Glomerular endothelial cell (primary cell): ENCODE results near the gene IL27RA. TPM values are rescaled to one million over a fixed set of nuclear protein-coding genes. Genes with fewer than 3 reads are reported as not detected.
"Not testable (repeated sequence)": the region's sequence is repeated elsewhere in the genome, so short reads cannot be mapped to it uniquely, and the experiment has no call there.

Source experiments
- DNase-seq: peaks from one replicate; pipeline ENCODE4 v3.0.0-alpha.2; 2011; ENCODE audit warnings: low read depth, low spot score; ENCODE audit errors: extremely low read depth
- total RNA-seq: library from RNA; depleted of rRNA; stranded (reverse); fragments of >200 nt; gene quantifications from 2 replicates; pipeline ENCODE4 v1.2.3, GENCODE V29; 2015

IL27RA gene
- total RNA-seq, 1 donor from 2014 or later, result 8.4 TPM

DNA sequence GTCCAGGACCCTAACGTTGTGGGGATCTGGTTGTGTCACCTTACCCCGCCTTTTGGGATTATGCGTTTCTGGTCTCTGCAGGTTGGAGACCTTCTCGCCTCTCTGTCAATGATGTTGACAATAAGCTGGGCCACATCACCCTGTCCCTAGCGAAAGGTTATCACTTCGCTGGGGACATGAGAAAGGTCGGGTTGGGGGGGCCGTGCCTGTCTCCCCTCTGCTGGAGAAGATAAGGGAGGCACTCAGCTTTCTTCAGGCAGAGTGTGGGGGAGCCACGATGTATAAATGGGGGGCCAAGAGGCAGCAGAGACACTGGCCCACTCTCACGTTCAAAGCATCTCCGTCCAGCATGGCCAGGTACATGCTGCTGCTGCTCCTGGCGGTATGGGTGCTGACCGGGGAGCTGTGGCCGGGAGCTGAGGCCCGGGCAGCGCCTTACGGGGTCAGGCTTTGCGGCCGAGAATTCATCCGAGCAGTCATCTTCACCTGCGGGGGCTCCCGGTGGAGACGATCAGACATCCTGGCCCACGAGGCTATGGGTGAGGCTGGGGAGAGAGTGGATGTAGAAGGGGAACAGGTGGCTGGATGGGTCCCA lies 3.6 kb upstream of the IL27RA start, which contains the start of gene RLN3:
Gene RLN3, plus strand, starts transcription at position 293 of the 595 bp plus-strand sequence. Its CDS starts 57 bp downstream, at position 350.
- no peak for DNase-seq

DNA sequence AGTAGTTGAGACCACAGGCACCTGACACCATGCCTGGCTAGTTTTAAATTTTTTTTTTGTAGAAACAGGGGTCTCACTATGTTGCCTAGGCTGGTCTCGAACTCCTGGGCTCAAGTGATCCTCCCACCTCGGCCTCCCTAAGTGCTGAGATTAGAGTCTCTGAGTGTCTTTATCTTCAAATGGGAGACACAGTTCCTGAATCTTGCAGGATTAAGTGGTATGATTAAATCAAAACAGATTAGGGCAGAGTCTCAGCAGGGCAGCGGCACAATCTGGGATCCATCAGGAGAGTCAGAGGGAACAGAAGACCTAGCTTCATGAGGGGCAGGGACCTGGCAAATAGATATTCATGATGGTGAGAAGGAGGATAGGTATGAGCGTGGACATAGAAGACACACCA lies 2.7 kb upstream of the IL27RA start:
- DNase-seq, result no peak

DNA sequence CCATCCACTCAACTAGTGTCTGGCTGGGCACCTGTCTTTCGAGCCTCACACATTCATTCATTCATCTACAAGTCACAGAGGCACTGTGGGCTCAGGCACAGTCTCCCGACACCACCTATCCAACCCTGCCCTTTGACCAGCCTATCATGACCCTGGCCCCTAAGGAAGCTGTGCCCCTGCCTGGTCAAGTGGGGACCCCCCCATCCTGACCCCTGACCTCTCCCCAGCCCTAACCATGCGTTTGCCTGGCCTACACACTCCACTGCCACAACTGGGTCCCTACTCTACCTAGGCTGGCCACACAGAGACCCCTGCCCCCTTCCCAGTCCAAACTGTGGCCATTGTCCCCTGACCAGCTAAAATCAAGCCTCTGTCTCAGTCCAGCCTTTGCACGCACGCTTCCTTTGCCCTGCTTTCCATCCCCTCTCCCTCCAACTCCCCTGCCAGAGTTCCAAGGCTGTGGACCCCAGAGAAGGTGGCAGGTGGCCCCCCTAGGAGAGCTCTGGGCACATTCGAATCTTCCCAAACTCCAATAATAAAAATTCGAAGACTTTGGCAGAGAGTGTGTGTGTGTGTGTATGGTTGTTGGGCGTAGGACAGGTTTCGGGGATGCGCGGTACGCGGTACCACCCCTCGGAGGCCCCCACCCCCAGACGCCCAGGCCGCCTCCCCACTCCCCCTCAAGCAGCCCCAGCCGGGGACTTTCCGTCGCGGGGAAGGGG lies 404 bp upstream of the IL27RA start:
- DNase-seq, result no peak

DNA sequence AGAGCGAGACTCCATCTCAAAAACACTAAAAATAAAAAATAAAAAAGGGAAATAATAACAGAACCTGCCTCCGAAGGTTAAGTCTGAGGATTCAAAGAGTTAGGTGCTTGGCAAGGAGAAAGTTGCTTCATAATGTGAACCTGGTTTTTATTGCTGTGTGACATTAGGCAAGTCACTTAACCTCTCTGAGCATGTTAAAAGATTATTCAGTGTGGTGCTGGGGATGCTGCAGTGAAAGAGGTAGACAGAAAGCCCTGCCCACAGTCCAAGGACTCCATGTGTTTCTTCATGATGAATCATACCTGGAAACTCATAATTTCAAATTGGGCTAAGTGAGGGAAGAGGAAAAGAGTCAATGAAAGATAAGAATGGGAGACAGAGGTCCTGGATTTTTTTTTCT lies 2.4 kb downstream of the IL27RA start:
- no peak for DNase-seq

DNA sequence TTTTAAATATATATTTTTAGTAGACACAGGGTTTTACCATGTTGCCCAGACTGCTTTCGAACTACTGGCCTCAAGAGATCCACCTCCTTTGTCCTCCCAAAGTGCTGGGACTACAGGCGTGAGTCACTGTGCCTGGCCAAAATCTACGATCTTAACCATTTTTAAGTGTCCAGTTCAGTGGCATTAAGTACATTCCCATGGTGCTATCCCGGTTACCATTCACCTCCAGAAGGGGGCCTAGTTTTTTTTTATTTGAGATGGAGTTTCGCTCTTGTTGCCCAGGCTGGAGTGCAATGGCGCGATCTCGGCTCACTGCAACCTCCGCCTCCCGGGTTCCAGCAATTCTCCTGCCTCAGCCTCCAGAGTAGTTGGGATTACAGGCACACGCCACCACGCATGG lies 3.6 kb downstream of the IL27RA start:
- DNase-seq, result not testable (repeated sequence)

DNA sequence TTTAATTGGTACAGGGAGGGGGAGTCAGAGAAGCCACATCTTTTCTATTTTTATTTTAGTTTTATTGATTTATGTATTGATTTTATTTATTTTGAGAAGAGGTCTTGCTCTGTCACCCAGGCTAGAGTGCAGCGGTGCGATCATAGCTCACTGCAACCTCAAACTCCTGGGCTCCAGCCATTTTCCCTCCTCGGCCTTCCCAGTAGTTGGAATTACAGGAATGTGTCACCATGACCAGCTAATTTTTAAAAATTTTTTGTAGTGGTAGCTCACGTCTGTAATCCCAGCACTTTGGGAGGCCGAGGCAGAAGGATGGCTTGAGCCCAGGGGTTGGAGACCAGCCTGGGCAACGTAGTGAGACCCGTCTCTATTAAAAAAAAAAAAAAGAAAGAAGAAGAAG lies 4.1 kb downstream of the IL27RA start:
- DNase-seq, result no peak

DNA sequence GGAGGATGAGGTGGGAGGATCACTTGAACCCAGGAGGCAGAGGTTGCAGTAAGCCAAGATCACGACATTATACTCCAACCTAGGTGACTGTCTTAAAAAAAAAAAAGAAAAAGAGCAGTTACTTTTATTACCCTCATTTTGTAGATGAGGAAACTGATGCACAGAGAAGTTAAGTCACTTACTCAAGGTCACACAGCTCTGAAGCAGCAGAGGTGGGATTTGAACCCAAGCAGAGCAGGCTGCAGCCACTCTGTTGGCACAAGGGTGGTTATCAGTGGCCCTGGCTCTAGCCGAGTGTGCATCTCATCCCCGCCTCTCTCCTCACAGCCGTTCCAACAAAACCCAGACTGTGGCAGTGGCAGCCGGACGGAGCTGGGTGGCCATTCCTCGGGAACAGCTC lies 7.6 kb downstream of the IL27RA start:
- no peak for DNase-seq

DNA sequence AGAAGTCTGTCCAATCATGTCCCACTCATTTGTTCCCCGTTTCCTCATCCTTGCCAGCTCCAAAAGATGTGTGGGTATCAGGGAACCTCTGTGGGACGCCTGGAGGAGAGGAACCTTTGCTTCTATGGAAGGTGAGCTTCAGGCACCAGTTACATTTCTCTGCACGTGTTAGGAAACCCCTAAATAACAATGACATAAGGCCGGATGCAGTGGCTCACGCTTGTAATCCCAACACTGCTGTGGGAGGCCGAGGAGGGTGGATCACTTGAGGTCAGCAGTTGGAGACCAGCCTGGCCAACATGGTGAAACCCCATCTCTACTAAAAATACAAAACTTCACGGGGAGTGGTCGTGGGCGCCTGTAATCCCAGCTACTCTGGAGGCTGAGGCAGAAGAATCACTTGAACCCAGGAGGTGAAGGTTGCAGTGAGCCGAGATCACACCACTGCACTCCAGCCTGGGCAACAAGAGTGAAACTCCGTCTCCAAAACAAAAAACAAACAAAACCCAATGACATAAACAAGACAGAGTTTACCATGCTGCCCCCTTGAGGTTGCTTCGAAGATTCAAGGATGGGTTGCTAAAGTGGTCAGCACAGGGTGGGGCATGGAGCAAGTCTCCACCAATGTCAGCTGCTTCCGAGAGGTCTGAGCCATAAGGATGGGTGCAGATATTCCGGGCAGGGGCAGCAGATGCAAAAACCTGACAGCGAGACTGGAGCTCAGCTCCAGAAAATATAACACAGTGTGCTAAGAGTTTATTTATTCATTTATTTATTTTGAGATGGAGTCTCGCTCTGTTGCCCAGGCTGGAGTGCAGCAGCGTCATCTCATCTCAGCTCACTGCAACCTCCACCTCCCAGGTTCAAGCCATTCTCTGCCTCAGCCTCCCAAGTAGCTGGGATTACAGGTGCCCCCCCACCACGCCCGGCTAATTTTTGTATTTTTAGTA lies 11.4 kb downstream of the IL27RA start:
- DNase-seq, result peak; percentile 73

DNA sequence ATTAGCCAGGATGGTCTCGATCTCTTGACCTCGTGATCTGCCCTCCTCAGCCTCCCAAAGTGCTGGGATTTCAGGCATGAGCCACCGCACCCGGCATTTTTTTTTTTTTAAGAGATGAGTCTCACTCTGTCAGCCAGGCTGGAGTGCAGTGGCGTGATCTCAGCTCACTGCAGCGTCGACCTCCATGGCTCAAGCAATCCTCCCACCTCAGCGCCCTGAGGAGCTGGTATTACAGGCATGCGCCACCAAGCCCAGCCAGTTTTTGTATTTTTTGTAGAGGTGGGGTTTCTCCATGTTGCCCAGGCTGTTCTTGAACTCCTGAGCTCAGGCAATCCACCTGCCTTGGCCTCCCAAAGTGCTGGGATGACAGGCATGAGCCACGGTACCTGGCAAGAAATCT lies 16.3 kb downstream of the IL27RA start:
- not testable (repeated sequence) for DNase-seq

DNA sequence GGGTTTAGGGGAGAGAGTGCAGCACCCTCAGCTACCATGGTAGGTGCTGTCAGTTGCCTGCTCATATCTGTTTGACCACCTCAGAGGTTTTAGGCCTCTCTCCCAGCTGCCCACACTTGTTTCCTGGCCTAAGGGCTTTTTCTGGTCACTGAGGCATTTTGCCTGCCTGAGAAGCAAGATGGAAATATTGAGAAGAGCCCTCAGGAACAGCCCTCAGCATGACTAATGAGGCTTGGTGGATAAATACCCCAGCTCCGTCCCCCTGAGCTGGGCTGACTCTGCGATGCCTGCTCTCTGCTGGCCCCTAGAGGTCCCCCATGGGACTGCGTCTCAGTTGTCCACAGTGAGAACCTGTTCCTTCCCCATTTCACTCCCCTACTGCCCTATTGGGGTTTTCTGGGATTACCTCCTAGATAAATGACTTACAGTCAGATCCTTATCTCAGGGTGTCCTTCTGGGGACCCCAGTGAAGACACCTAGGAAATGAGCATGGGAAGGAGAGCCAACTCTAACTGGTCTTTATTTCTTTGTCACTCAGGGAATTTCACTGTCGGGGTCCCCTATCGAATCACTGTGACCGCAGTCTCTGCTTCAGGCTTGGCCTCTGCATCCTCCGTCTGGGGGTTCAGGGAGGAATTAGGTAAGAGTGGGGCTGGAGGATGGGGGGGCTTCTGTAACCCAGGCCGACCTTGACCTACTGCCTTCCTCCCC lies 17.0 kb downstream of the IL27RA start:
- DNase-seq, result no peak

DNA sequence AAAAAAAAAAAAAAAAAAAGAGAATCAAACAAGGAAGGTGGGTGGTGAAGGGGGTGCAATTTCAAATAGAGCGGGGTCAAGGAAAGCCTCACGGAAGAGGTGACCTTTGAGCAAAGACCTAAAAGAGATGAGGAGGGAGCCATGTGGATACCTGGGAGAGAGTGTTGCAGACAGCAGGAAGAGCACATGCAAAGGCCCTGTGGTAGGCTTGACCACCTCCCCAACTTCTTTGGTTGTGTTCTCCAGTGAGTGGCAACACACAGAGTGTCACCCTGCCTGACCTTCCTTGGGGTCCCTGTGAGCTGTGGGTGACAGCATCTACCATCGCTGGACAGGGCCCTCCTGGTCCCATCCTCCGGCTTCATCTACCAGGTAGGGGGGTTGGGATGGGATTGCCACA lies 18.9 kb downstream of the IL27RA start:
- no peak for DNase-seq

DNA sequence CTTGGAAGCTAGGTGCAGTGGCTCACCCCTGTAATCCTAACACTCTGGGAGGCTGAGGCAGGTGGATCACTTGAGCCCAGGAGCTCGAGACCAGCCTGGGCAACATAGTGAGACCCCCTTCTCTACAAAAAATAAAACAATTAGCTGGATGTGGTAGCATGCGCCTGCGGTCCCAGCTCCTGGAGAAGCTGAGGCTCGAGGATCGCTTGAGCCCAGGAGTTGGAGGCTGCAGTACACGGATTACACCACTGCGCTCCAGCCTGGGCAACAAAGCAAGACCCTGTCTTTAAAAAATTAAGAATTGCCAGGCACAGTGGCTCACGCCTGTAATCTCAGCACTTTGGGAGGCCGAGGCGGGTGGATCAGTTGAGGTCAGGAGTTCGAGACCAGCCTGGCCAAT lies 19.4 kb downstream of the IL27RA start:
- DNase-seq, result not testable (repeated sequence)

DNA sequence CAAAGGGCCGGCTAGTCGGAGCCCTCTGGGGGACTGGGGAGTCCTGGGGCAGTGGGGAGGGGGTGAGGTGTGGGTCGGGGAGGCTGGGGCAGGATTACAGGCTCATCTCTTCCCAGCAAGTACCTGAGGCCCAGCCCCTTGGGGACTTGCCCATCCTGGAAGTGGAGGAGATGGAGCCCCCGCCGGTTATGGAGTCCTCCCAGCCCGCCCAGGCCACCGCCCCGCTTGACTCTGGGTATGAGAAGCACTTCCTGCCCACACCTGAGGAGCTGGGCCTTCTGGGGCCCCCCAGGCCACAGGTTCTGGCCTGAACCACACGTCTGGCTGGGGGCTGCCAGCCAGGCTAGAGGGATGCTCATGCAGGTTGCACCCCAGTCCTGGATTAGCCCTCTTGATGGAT lies 20.4 kb downstream of the IL27RA start:
- no peak for DNase-seq

DNA sequence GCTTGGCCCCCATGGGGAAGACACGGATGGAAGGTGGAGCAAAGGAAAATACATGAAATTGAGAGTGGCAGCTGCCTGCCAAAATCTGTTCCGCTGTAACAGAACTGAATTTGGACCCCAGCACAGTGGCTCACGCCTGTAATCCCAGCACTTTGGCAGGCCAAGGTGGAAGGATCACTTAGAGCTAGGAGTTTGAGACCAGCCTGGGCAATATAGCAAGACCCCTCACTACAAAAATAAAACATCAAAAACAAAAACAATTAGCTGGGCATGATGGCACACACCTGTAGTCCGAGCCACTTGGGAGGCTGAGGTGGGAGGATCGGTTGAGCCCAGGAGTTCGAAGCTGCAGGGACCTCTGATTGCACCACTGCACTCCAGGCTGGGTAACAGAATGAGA lies 20.9 kb downstream of the IL27RA start:
- DNase-seq, result no peak

DNA sequence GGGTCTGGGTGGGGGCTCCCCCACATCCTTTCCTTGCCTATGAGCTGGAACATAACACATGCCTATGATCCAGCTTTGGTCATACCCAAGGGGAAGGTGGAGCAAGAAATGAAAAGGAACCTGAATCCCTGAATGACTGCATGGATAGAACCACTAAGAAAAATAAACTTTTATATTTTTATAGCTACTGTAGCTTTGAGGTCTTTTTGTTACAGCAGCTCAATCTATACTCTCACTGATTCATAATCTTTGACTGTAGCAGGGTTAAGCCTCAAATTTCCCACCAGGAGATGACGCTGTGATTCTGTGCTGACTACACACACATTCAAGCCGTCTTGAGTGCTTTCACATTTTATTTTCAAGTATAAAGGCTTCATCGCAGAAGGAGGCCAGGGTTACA lies 21.5 kb downstream of the IL27RA start:
- no peak for DNase-seq

DNA sequence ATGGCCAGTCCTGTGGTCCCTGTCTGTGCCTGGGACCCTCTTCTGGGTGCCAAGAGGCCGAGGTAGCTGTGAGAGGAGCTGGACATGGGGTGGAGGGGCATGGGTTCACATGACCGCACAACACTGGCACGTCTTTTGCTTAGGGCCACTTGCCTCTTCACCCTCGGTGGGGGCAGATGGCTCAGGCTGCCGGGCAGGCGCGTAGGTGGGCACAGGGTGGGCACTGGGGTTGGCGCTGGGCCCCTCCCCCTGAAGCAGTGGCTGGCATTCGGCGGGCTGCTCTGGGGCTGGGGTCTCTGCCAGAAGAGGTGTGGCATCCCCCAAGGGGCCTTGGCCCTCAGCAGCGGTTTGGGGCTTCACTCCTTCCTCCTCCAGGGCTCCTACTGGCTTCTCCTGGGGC lies 21.9 kb downstream of the IL27RA start:
- no peak for DNase-seq

DNA sequence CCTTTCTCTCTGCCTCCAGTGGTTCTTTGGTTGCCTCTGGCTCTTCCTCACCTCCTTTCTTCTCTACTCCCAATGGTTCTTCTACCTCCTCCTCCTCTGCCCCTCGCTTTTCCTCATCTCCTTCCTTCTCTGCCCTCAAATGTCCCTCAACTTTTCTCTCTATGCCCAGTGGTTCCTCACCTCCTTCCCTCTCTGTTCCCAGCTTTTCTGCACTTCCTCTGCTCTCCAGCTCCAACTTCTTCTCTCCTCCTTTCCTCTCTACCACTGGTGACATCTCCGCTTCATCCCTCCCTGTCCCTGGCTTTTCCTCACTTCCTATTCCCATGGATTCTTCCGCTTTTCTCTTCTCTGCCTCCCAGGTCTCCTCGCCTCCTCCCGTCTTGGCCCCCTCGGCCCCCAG lies 22.5 kb downstream of the IL27RA start:
- no peak for DNase-seq

DNA sequence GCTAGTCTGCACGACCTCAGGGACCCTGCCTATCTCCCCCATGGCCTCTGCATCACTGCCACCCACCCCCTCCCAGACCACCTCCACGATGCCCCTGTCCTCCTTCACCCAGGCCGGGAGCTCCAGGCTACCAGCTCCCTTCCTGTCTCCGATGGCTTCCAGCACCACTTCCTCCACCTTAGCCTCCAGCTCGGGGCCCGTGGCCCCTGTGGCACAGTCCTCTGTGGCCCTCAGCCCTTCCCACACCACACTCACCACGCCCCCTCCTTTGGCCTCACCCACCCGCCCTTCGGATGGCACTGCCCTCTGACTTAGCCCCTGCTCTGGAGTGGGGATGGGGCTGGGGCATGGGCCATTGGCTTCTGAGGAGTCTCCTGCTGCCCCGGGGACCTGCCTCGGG lies 23.2 kb downstream of the IL27RA start:
- no peak for DNase-seq

DNA sequence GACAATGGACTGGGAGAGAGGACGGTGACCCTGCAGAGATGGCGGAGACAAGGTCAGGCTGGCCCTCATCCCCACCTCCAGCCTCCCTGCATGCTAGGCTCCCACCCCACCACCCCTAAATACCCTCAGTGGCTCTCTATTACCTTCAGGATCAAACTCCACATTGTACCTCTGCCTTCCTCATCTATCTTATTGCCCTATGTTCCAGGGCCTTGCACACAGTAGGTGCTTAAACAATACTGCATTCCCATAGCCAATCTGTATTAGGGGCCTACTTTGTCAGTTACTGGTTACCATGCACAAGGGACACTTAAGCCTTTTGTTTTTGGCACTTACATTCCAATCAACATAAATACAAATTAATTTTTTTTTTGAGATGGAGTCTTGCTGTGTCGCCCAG lies 23.8 kb downstream of the IL27RA start:
- DNase-seq, result no peak

DNA sequence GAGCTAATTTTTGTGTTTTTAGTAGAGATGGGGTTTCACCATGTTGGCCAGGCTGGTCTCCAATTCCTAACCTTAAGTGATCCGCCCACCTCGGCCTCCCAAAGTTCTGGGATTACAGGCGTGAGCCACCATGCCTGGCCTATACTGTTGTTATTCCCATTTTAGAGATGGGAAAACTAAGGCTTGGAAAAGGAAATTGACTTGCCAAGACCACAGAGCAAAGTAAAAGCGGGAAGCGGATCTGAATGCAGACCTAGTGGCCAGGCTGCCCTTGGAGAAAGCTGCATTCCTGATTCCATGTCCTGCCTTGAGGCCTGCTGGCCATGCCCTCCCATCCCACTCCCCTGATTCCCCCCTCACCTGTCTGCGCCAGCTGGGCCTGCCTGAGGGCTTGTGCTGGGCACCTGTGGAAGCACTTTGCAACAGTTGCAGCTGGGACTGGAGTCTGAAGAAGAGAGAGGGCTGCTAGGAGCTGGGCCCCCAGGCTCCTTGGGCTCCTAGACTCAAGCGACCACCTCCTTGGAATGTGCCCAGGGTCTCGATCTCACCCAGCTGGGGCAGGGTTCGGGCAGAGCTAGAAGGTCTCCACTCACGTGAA lies 24.6 kb downstream of the IL27RA start:
- DNase-seq, result no peak
